ENCODE results near the gene TSC22D3.
"Not testable (repeated sequence)": the region's sequence is repeated elsewhere in the genome, so short reads cannot be mapped to it uniquely, and the experiment has no call there.

The TSC22D3 gene

GRCh38 chrX:107711521-107712181 is 63.9 kb downstream of the TSC22D3 start:
- no peak for DNase-seq

- no peak for DNase-seq
Measured at GRCh38 chrX:107710617-107711391, 64.8 kb downstream of the TSC22D3 start.

- DNase-seq: no peak
Measured at GRCh38 chrX:107709266-107709806, 66.3 kb downstream of the TSC22D3 start.

GRCh38 chrX:107708762-107709161 is 66.8 kb downstream of the TSC22D3 start:
- no peak for DNase-seq

GRCh38 chrX:107707866-107708265 is 67.7 kb downstream of the TSC22D3 start:
- no peak for DNase-seq

- no peak for DNase-seq
Measured at GRCh38 chrX:107706309-107706708, 69.3 kb downstream of the TSC22D3 start.

- DNase-seq: no peak
Measured at GRCh38 chrX:107704587-107704986, 71.0 kb downstream of the TSC22D3 start.

GRCh38 chrX:107704181-107704580 is 71.4 kb downstream of the TSC22D3 start:
- DNase-seq: no peak

- no peak for DNase-seq
Measured at GRCh38 chrX:107701493-107702121, 74.0 kb downstream of the TSC22D3 start.

- no peak for DNase-seq
Measured at GRCh38 chrX:107700790-107701189, 74.8 kb downstream of the TSC22D3 start.

GRCh38 chrX:107700317-107700774 is 75.2 kb downstream of the TSC22D3 start:
- DNase-seq: no peak

- DNase-seq: no peak
Measured at GRCh38 chrX:107699616-107700015, 76.0 kb downstream of the TSC22D3 start.

GRCh38 chrX:107691024-107691448 is 84.6 kb downstream of the TSC22D3 start:
- DNase-seq: no peak

- no peak for DNase-seq
Measured at GRCh38 chrX:107687445-107687844, 88.1 kb downstream of the TSC22D3 start.

GRCh38 chrX:107686792-107687191 is 88.8 kb downstream of the TSC22D3 start:
- DNase-seq: no peak

GRCh38 chrX:107686026-107686425 is 89.6 kb downstream of the TSC22D3 start:
- no peak for DNase-seq

- DNase-seq: not testable (repeated sequence)
Measured at GRCh38 chrX:107685586-107685985, 90.0 kb downstream of the TSC22D3 start.

GRCh38 chrX:107684956-107685385 is 90.6 kb downstream of the TSC22D3 start:
- DNase-seq: no peak

GRCh38 chrX:107683931-107684330 is 91.7 kb downstream of the TSC22D3 start:
- DNase-seq: no peak

- no peak for DNase-seq
Measured at GRCh38 chrX:107683124-107683895, 92.3 kb downstream of the TSC22D3 start.

- DNase-seq: no peak
Measured at GRCh38 chrX:107682256-107682655, 93.3 kb downstream of the TSC22D3 start.

- DNase-seq: no peak
Measured at GRCh38 chrX:107678957-107679740, 96.4 kb downstream of the TSC22D3 start.
